ENCODE measurements around the gene ISCA2.

Gene ISCA2

DNA sequence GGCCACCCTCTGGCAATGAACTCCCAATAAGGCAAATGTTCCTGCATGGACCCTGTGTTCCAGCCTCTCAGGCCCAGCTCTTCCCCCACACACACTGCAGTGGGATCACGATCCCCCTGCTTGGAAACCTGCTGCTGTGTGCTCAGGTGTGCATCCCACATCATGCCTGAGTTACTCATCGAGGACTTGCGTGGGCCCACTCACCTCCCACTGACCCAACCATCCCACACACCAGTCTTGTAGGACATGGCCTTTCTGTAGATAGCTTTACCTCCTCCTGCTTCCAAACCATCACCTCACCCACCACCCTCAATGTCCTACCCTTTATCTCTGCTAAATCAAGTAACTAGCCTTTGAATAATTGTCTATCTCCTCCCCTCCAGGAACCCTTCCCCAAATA, 25.1 kb upstream of the ISCA2 start:
- no peaks in the 10 kb centered on the region for H3K4me1 ChIP-seq (ENCODE audit: control insufficient read depth, low read depth, low read length)
- H3K36me3 ChIP-seq (ENCODE audit: control insufficient read depth, low read depth, low read length): no peaks in the 10 kb centered on the region
- H3K27ac ChIP-seq (ENCODE audit: low read length): no peak overlapping the region
- H3K4me3 ChIP-seq (ENCODE audit: low read length): no peak overlapping the region
- no peaks in the 10 kb centered on the region for H3K27me3 ChIP-seq (ENCODE audit: control insufficient read depth, insufficient read depth, low read length)
- H3K9me3 ChIP-seq (ENCODE audit: control insufficient read depth, low read depth, low read length): no peaks in the 10 kb centered on the region
- H3K9ac ChIP-seq (ENCODE audit: low read length): no peak overlapping the region

DNA sequence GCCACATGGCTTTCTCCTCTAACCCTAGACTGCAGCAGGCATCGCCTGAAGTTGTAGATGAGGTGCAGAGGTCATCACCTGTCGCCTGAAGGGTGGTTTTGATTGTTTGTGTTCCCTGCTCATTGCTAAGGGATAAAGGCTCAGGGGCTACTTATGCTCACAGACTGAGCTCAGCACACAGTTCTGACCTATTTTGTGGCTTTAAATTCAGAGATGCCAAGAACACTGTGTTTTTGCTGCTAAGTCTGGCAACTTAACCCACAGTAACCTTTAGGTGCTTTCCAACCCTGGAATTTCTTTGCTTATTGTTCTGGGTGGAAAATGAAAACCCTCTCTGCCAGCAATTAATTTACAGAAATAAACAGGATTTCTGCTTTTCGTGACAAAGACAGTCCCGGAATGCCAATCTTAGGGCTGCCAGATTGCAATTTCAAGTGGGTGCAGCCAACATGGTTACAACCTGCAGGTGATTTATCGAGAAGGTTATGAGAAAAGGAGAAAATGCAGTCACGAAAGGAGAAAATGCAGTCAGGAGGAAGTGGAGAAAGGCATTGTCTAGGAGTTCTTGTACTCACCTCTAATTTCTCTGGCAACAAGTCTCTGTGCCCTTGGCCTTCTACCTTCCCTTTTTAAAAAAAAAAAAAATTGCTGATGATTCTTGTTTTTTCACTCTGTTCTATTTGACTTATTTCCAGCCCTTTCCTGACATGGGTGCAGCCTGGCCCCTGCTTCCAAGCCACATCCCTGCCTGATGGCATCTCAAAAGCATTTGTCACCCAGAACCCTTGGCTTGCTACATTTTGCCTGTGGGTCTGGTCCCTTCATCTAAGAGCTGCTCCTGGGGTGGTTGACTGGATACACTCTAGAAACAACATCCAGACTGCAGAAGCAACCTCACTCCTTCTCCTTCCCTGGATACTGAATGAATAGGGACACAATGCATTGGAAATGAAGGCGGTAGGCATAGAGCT, 23.7 kb upstream of the ISCA2 start:
- no peaks in the 10 kb centered on the region for H3K4me1 ChIP-seq (ENCODE audit: control insufficient read depth, low read depth, low read length)
- no peak overlapping the region for H3K4me3 ChIP-seq (ENCODE audit: low read length)
- no peak overlapping the region for H3K27ac ChIP-seq (ENCODE audit: low read length)
- H3K9ac ChIP-seq (ENCODE audit: low read length): no peak overlapping the region
- H3K36me3 ChIP-seq (ENCODE audit: control insufficient read depth, low read depth, low read length): no peaks in the 10 kb centered on the region
- no peaks in the 10 kb centered on the region for H3K27me3 ChIP-seq (ENCODE audit: control insufficient read depth, insufficient read depth, low read length)
- H3K9me3 ChIP-seq (ENCODE audit: control insufficient read depth, low read depth, low read length): no peaks in the 10 kb centered on the region

DNA sequence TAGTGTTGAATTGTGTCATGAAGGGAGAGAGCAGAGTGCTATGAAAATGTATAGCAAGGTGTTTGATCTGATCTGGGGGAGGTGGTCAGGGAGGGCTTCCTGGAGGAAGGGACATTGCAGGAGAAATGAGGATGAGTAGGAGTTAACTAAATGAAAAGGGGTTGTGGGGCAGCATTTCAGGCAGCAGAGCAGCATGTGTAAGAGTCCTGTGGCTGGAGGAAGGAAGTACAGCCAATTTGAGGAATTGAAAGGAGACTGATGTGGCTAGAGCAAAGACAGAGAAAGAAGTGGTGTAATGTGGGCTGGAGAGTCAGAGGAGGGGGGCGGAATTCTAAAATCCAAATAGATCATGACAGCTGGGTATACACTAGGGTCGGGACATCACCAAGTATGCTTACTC, 21.0 kb upstream of the ISCA2 start:
- Histone ChIP-seq H3K4me3 (ENCODE audit: low read length) (no peak overlapping the region), H3K4me1 (ENCODE audit: control insufficient read depth, low read depth, low read length) (no peaks in the 10 kb centered on the region), H3K9ac (ENCODE audit: low read length) (no peak overlapping the region), H3K27ac (ENCODE audit: low read length) (no peak overlapping the region), H3K9me3 (ENCODE audit: control insufficient read depth, low read depth, low read length) (no peaks in the 10 kb centered on the region), H3K27me3 (ENCODE audit: control insufficient read depth, insufficient read depth, low read length) (no peaks in the 10 kb centered on the region), H3K36me3 (ENCODE audit: control insufficient read depth, low read depth, low read length) (peaks cover 5% of the 10 kb centered on the region)

DNA sequence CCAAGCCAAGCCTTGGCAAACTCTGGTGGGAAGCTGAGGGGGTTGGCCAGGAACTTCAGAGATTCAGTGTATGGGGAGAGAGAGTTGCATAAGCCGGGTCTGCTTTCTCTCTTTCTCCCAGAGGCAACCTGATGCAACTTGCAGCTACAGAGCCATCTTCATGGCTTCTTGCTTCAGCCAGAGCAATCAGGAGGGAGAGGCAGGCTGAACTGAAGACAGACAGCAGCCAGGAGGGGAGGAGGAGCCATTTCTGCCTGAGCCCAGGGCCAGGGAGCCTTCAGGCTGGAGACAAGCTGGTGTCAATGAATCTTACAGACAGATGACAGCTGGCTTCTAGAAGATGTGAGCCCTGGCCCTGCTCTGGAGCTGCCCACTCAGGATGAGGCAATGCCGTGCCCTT, 19.2 kb upstream of the ISCA2 start:
- H3K9me3 ChIP-seq (ENCODE audit: control insufficient read depth, low read depth, low read length): no peaks in the 10 kb centered on the region
- H3K27ac ChIP-seq (ENCODE audit: low read length): no peak overlapping the region
- H3K4me3 ChIP-seq (ENCODE audit: low read length): no peak overlapping the region
- H3K9ac ChIP-seq (ENCODE audit: low read length): no peak overlapping the region
- no peaks in the 10 kb centered on the region for H3K27me3 ChIP-seq (ENCODE audit: control insufficient read depth, insufficient read depth, low read length)
- no peaks in the 10 kb centered on the region for H3K4me1 ChIP-seq (ENCODE audit: control insufficient read depth, low read depth, low read length)
- peaks cover 5% of the 10 kb centered on the region for H3K36me3 ChIP-seq (ENCODE audit: control insufficient read depth, low read depth, low read length)

DNA sequence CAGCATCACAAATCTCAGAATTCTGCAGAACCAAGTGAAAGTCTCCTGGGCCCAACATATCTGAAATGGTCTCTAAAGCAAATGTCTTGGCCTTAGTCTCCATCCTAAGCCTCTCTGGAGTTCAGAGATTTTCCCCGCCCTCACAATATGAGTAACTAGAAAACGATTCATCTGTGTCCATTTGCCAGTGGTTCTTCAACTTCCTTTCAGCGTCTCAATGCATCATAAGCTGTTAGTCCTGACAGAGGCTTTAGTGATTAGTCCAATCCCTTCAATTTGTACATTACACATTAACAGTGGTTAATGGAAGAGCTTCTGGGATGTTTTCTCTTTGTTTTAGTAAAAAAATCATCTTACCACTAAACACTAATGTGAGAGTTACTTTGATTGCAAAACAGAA, 17.9 kb upstream of the ISCA2 start:
- Histone ChIP-seq H3K4me3 (ENCODE audit: low read length) (no peak overlapping the region), H3K4me1 (ENCODE audit: control insufficient read depth, low read depth, low read length) (no peaks in the 10 kb centered on the region), H3K9ac (ENCODE audit: low read length) (no peak overlapping the region), H3K9me3 (ENCODE audit: control insufficient read depth, low read depth, low read length) (no peaks in the 10 kb centered on the region), H3K27ac (ENCODE audit: low read length) (no peak overlapping the region), H3K36me3 (ENCODE audit: control insufficient read depth, low read depth, low read length) (peaks cover 17% of the 10 kb centered on the region), H3K27me3 (ENCODE audit: control insufficient read depth, insufficient read depth, low read length) (no peaks in the 10 kb centered on the region)

DNA sequence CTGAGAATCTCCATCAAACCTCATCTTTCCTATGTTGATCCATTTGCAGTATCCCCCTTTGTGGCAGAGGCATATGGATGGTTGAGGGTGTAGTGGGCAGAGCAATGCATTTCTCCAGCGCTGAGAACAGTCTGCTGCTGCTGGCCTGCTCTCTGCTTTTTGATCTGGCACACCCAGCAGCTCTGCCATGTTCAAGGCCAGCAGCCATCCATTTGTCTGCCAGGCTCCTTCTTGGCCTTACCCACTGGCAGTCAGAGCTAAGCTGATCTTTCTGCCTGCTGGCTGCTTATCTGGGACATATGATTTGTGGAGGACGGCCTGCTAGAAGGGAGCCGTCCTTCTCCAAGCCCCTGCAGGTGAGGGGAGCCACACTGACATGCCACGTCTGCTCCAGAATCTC, 17.5 kb upstream of the ISCA2 start:
- H3K27me3 ChIP-seq (ENCODE audit: control insufficient read depth, insufficient read depth, low read length): no peaks in the 10 kb centered on the region
- H3K4me1 ChIP-seq (ENCODE audit: control insufficient read depth, low read depth, low read length): no peaks in the 10 kb centered on the region
- H3K27ac ChIP-seq (ENCODE audit: low read length): no peak overlapping the region
- peaks cover 21% of the 10 kb centered on the region for H3K36me3 ChIP-seq (ENCODE audit: control insufficient read depth, low read depth, low read length)
- no peak overlapping the region for H3K4me3 ChIP-seq (ENCODE audit: low read length)
- no peaks in the 10 kb centered on the region for H3K9me3 ChIP-seq (ENCODE audit: control insufficient read depth, low read depth, low read length)
- H3K9ac ChIP-seq (ENCODE audit: low read length): no peak overlapping the region

DNA sequence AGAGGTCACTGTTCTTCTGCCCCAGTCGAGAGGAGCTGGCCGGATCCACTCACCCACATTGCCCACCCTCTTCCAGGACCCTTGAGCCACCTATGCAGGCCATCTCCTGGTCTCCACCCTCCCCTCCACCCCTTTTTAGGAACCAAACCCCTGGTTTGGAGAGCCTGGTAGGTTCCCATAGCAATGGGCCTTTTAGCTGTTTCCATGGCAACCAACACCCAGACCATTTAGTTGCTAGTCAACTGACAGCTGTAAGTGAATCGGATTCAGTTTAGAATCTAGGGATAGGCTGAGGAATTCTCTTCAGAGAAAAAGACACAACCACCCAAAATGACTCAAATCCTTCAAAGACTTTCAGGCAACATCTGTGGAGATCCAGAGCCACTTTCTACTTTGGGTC, 17.0 kb upstream of the ISCA2 start:
- Histone ChIP-seq H3K27ac (ENCODE audit: low read length) (no peak overlapping the region), H3K4me1 (ENCODE audit: control insufficient read depth, low read depth, low read length) (no peaks in the 10 kb centered on the region), H3K9me3 (ENCODE audit: control insufficient read depth, low read depth, low read length) (no peaks in the 10 kb centered on the region), H3K4me3 (ENCODE audit: low read length) (no peak overlapping the region), H3K36me3 (ENCODE audit: control insufficient read depth, low read depth, low read length) (peaks cover 26% of the 10 kb centered on the region), H3K27me3 (ENCODE audit: control insufficient read depth, insufficient read depth, low read length) (no peaks in the 10 kb centered on the region), H3K9ac (ENCODE audit: low read length) (no peak overlapping the region)

DNA sequence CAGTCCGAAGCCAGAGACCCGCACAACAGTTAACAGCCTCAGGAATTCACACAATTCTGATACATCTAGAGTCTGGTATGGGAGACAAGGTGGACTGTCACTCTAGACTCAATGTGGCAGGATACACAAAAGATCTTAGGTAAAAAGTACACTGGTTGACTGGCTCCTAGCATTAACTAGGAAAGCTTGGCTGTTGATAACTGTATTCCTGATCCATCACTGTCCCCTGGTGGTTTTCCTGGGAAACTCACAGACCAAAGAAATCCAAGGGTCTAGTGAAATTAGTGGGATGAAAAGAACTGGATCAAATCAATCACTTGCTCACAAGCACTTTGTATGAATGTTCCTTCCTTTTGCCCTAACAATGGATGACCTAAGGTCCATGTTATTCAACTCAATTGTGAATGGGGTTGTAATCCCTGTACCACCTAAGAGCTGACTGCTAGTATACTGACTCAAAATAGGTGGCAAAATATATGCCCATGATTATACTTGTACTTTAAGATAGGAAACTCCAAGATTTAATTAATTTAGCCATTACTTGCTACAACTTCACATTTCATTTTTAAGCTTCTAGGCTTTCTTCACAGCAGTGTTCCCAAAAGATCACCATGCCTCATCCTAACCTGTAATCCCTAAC, 14.4 kb upstream of the ISCA2 start:
- H3K4me1 ChIP-seq (ENCODE audit: control insufficient read depth, low read depth, low read length): no peaks in the 10 kb centered on the region
- H3K27ac ChIP-seq (ENCODE audit: low read length): no peak overlapping the region
- peaks cover 50% of the 10 kb centered on the region for H3K36me3 ChIP-seq (ENCODE audit: control insufficient read depth, low read depth, low read length)
- no peaks in the 10 kb centered on the region for H3K9me3 ChIP-seq (ENCODE audit: control insufficient read depth, low read depth, low read length)
- H3K4me3 ChIP-seq (ENCODE audit: low read length): no peak overlapping the region
- H3K9ac ChIP-seq (ENCODE audit: low read length): no peak overlapping the region
- H3K27me3 ChIP-seq (ENCODE audit: control insufficient read depth, insufficient read depth, low read length): no peaks in the 10 kb centered on the region

DNA sequence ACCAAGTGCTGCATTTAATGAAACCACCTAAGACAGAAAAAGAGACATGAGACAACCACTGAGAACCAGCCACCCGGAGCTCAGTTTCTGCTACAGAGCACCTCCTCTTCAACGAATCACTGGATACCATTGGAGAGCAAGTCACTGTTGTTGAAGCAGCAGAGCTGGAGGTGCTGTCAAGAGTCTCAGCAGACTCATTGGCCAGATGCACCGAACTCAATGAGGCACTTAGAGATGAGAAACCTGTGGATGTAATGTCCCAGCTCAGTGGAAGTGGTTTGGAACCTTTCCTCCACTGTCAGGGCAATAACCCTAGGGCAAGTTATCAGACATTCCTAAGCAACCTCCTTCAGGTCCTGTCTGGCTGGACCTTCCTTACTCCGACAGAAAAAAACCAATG, 13.5 kb upstream of the ISCA2 start:
- H3K36me3 ChIP-seq (ENCODE audit: control insufficient read depth, low read depth, low read length): peaks cover 57% of the 10 kb centered on the region
- no peak overlapping the region for H3K9ac ChIP-seq (ENCODE audit: low read length)
- no peak overlapping the region for H3K27ac ChIP-seq (ENCODE audit: low read length)
- H3K27me3 ChIP-seq (ENCODE audit: control insufficient read depth, insufficient read depth, low read length): no peaks in the 10 kb centered on the region
- no peaks in the 10 kb centered on the region for H3K4me1 ChIP-seq (ENCODE audit: control insufficient read depth, low read depth, low read length)
- no peaks in the 10 kb centered on the region for H3K9me3 ChIP-seq (ENCODE audit: control insufficient read depth, low read depth, low read length)
- H3K4me3 ChIP-seq (ENCODE audit: low read length): no peak overlapping the region

DNA sequence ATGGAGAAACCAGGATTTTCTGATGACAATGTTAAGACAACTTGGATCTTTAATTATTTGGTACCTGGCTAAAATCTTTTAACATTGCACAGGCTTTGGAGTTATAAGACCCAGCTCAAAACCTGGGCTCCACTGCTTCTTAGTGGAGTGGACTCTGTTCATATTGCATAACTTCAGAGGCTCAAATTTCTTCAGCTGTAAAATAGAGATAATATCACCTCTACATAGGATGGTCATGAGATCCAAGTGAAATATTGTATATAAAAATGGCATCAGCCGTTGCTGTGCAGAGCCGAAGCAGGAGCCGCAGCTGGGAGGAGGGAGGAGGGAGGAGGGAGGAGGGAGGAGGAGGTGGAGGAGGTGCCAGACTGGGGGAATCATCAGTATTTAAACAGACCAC, 11.0 kb upstream of the ISCA2 start:
- H3K4me1 ChIP-seq (ENCODE audit: control insufficient read depth, low read depth, low read length): peaks cover 2% of the 10 kb centered on the region
- no peak overlapping the region for H3K27ac ChIP-seq (ENCODE audit: low read length)
- no peak overlapping the region for H3K9ac ChIP-seq (ENCODE audit: low read length)
- no peaks in the 10 kb centered on the region for H3K9me3 ChIP-seq (ENCODE audit: control insufficient read depth, low read depth, low read length)
- no peak overlapping the region for H3K4me3 ChIP-seq (ENCODE audit: low read length)
- H3K36me3 ChIP-seq (ENCODE audit: control insufficient read depth, low read depth, low read length): peaks cover 59% of the 10 kb centered on the region
- H3K27me3 ChIP-seq (ENCODE audit: control insufficient read depth, insufficient read depth, low read length): no peaks in the 10 kb centered on the region

DNA sequence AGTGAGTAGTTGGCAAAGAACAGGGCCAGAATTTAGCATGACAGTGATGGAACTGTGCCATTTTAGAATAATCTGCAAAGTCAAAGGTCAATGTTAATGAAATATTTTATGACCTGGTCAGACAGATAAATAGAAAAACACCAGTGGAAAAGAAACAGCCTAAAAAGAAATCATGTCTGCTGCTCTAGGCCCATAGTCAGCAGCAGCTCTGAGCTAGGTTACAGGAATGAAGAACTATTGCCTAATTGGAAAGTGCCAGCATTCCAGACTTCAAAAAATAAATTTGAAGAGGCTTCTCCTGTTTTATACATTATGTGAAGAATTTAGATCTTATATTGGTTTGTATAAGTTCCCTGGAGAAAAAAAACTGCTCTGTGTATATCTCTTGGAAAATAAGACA, 10.2 kb upstream of the ISCA2 start:
- Histone ChIP-seq H3K4me1 (ENCODE audit: control insufficient read depth, low read depth, low read length) (peaks cover 7% of the 10 kb centered on the region), H3K4me3 (ENCODE audit: low read length) (no peak overlapping the region), H3K36me3 (ENCODE audit: control insufficient read depth, low read depth, low read length) (peaks cover 59% of the 10 kb centered on the region), H3K9me3 (ENCODE audit: control insufficient read depth, low read depth, low read length) (no peaks in the 10 kb centered on the region), H3K27ac (ENCODE audit: low read length) (no peak overlapping the region), H3K27me3 (ENCODE audit: control insufficient read depth, insufficient read depth, low read length) (no peaks in the 10 kb centered on the region), H3K9ac (ENCODE audit: low read length) (no peak overlapping the region)

DNA sequence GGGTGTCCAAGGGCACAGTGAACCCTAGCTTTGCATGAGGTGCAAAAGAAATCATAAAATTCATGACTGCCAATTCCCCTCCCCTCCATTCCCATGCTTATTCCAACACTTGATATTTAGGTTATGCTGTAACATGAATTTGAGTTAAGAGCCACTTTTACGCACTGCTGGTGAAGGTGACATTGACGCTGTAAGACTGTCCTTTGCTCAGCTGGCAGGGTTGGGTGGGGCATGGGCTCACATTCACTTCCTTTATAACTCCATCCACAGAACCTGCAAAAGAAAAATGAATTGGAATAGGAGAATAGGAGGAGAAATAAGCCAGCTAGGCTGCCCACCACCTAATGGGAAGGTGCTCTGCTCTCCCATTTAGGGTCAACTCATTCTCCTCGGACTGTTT, 7.4 kb upstream of the ISCA2 start:
- H3K4me1 ChIP-seq (ENCODE audit: control insufficient read depth, low read depth, low read length): peaks cover 7% of the 10 kb centered on the region

More for the DNA sequence above, 7.4 kb upstream of the ISCA2 start:
- Histone ChIP-seq H3K9me3 (ENCODE audit: control insufficient read depth, low read depth, low read length) (no peaks in the 10 kb centered on the region), H3K27ac (ENCODE audit: low read length) (no peak overlapping the region), H3K4me3 (ENCODE audit: low read length) (no peak overlapping the region), H3K9ac (ENCODE audit: low read length) (no peak overlapping the region), H3K36me3 (ENCODE audit: control insufficient read depth, low read depth, low read length) (peaks cover 42% of the 10 kb centered on the region), H3K27me3 (ENCODE audit: control insufficient read depth, insufficient read depth, low read length) (no peaks in the 10 kb centered on the region)
